Measurements from ENCODE around the gene ZMIZ2.
"Not testable (repeated sequence)": the region's sequence is repeated elsewhere in the genome, so short reads cannot be mapped to it uniquely, and the experiment has no call there.

ZMIZ2 gene, protein sequence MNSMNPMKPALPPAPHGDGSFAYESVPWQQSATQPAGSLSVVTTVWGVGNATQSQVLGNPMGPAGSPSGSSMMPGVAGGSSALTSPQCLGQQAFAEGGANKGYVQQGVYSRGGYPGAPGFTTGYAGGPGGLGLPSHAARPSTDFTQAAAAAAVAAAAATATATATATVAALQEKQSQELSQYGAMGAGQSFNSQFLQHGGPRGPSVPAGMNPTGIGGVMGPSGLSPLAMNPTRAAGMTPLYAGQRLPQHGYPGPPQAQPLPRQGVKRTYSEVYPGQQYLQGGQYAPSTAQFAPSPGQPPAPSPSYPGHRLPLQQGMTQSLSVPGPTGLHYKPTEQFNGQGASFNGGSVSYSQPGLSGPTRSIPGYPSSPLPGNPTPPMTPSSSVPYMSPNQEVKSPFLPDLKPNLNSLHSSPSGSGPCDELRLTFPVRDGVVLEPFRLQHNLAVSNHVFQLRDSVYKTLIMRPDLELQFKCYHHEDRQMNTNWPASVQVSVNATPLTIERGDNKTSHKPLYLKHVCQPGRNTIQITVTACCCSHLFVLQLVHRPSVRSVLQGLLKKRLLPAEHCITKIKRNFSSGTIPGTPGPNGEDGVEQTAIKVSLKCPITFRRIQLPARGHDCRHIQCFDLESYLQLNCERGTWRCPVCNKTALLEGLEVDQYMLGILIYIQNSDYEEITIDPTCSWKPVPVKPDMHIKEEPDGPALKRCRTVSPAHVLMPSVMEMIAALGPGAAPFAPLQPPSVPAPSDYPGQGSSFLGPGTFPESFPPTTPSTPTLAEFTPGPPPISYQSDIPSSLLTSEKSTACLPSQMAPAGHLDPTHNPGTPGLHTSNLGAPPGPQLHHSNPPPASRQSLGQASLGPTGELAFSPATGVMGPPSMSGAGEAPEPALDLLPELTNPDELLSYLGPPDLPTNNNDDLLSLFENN

DNA sequence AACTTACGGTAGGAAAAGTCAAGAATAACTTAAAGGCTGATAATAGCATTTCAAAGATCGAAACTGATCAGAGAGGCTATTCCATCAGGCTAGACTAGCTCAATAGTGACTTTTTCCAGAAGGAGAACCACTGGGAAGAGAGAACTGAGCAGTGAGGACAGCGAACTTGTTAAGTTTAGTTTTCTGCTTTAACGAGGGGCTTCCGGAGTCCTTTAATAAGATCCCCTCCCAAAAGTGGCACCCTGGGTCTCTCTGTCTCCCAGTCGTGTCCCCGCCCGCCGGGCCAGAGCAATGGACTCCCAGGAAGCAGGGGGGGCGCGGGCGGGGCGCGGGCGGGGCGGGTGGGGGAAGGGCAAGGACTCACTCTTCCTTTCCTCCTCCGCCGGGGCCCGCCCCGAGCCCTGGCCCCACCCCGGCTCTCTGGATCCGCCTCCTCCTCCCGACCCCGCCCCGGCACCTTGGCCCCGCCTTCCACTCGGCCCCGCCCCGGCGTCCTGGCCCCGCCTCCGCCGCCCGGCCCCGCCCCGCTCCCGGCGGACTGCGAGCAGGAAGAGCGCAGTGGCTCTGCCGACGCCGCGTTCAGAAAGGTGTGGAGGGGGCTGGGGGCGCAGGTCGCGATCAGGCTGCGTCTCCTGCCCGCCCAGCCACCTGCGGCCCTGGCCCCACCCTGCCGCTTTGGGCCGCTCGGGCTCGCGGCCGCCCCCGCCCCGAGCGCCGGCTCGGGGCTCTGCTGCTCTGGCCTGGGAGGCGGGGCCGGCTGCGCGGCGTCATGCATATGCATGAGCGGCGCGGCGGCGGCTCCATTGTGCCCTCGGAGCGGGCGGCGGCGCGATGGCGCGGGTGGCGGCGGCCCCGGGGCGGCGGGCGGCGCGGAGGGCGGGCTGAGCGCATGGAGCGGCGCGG lies at the start of gene ZMIZ2:
ZMIZ2 (plus strand) TSS at position 803 of the 903 bp plus-strand sequence. CDS start 7,403 bp downstream, outside the sequence.
- Mint-ChIP-seq H3K9me3 (no peaks in the 10 kb centered on the region), H3K27me3 (ENCODE audit: low read depth) (no peaks in the 10 kb centered on the region), H3K27ac (peak within 1 kb of the TSS; percentile 90), H3K36me3 (ENCODE audit: low read depth) (peaks cover 8% of the 10 kb centered on the region), H3K4me1 (ENCODE audit: low read depth) (peaks cover 35% of the 10 kb centered on the region), H3K4me3 (peak within 1 kb of the TSS; percentile 84)
- DNase-seq (ENCODE audit: low spot score), result peak; percentile 90

DNA sequence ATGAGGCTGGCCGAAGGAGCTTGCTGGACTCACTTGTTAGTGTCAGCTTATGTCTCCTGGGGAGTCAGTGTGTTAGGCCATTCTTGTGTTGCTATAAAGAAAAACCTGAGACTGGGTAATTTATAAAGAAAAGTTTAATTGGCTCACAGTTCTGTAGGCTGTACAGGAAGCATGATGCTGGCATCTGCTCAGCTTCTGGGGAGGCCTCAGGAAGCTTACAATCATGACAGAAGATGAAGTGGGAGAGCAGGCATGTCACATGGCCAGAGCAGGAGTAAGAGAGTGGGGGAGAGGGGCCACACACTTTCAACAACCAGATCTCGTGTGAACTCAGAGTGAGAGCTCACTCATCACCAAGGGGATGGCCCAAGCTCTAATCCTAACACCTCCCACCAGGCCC lies 49.0 kb upstream of the ZMIZ2 start:
- not testable (repeated sequence) for DNase-seq (ENCODE audit: low spot score); H3K4me1 Mint-ChIP-seq (ENCODE audit: low read depth); H3K4me3 Mint-ChIP-seq; H3K27ac Mint-ChIP-seq; H3K9me3 Mint-ChIP-seq; H3K27me3 Mint-ChIP-seq (ENCODE audit: low read depth)
- H3K36me3 Mint-ChIP-seq (ENCODE audit: low read depth), result peaks cover 79% of the 10 kb centered on the region

DNA sequence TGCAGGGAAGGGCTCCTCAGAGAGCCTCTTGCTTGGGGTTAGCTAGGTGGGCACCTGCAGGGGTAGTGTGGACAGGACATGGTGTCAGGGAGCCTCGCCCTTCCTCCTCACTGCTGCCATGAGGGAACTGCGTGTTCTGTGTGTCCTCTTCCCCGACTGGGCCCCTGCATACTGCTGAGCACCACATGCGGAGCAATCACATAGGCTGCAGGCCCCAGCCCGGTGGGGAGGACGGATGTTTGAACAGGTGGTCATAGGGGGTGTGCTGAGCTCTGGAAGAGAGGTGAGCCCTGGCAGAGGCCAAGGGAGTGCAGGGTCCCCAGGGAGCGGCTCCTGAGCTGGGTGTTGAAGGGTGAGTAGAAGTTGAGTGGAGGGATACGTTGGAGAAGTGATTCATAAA lies 48.3 kb upstream of the ZMIZ2 start:
- no peak overlapping the region for H3K27ac Mint-ChIP-seq

DNA sequence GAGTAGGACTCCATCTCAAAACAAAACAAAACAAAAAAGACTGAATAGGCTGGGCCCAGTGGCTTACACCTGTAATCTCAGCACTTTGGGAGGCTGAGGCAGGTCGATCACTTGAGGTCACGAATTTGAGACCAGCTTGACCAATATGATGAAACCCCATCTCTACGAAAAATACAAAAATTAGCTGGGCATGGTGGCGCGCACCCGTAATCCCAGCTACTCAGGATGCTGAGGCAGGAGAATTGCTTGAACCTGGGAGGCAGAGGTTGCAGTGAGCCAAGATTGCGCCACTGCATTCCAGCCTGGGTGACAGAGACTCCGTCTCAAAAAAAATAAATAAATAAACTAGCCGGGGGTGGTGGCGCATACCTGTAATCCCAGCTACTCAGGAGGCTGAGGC lies 45.3 kb upstream of the ZMIZ2 start:
- H3K4me3 Mint-ChIP-seq; H3K27ac Mint-ChIP-seq; H3K27me3 Mint-ChIP-seq (ENCODE audit: low read depth); H3K4me1 Mint-ChIP-seq (ENCODE audit: low read depth); H3K9me3 Mint-ChIP-seq; DNase-seq (ENCODE audit: low spot score): not testable (repeated sequence)
- peaks cover 58% of the 10 kb centered on the region for H3K36me3 Mint-ChIP-seq (ENCODE audit: low read depth)

More for the DNA sequence above, 48.3 kb upstream of the ZMIZ2 start:
- H3K4me3 Mint-ChIP-seq, result no peak overlapping the region
- H3K36me3 Mint-ChIP-seq (ENCODE audit: low read depth), result peaks cover 78% of the 10 kb centered on the region
- H3K9me3 Mint-ChIP-seq, result peaks cover 4% of the 10 kb centered on the region
- H3K27me3 Mint-ChIP-seq (ENCODE audit: low read depth), result no peaks in the 10 kb centered on the region
- no peak for DNase-seq (ENCODE audit: low spot score)
- no peaks in the 10 kb centered on the region for H3K4me1 Mint-ChIP-seq (ENCODE audit: low read depth)

DNA sequence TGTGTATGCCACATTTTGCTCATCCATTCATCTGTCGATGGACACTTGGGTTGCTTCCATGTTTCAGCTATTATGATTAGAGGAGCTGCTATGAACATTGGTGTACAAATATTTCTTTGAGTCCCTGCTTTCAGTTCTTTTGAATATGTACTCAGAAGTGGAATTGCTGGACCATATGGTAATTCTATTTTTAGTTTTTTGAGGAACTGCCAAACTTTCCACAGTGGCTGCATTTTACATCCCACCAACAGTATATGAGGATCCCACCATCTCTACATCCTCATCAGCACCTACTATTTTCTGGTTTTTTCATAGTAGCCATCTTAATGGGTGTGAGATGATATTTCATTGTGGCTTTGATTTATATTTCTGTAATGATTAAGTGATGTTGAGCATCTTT lies 44.7 kb upstream of the ZMIZ2 start:
- Mint-ChIP-seq H3K9me3 (peaks cover 4% of the 10 kb centered on the region), H3K36me3 (ENCODE audit: low read depth) (peaks cover 55% of the 10 kb centered on the region), H3K27me3 (ENCODE audit: low read depth) (no peaks in the 10 kb centered on the region), H3K4me1 (ENCODE audit: low read depth) (no peaks in the 10 kb centered on the region), H3K4me3 (no peak overlapping the region), H3K27ac (no peak overlapping the region)
- no peak for DNase-seq (ENCODE audit: low spot score)

DNA sequence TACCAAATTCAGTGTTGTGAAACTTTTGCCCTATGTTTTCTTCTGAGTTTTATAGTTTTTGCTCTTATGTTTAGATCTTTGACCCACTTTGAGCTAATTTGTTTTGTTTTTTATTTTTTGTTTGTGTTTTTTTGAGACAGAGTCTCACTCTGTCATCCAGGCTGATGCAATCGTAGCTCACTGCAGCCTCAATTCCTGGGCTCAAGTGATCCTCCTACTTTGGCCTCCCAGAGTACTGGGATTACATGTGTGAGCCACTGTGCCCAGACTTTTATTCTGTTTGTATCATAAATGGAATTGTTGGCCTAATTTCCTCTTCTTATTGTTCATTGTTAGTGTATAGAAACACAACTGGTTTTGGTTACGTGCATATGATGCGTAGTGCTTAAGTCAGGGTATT lies 43.2 kb upstream of the ZMIZ2 start:
- H3K9me3 Mint-ChIP-seq, result no peaks in the 10 kb centered on the region
- no peaks in the 10 kb centered on the region for H3K27me3 Mint-ChIP-seq (ENCODE audit: low read depth)
- peaks cover 45% of the 10 kb centered on the region for H3K36me3 Mint-ChIP-seq (ENCODE audit: low read depth)
- no peak overlapping the region for H3K27ac Mint-ChIP-seq
- no peak overlapping the region for H3K4me3 Mint-ChIP-seq
- H3K4me1 Mint-ChIP-seq (ENCODE audit: low read depth), result peaks cover 1% of the 10 kb centered on the region
- no peak for DNase-seq (ENCODE audit: low spot score)

DNA sequence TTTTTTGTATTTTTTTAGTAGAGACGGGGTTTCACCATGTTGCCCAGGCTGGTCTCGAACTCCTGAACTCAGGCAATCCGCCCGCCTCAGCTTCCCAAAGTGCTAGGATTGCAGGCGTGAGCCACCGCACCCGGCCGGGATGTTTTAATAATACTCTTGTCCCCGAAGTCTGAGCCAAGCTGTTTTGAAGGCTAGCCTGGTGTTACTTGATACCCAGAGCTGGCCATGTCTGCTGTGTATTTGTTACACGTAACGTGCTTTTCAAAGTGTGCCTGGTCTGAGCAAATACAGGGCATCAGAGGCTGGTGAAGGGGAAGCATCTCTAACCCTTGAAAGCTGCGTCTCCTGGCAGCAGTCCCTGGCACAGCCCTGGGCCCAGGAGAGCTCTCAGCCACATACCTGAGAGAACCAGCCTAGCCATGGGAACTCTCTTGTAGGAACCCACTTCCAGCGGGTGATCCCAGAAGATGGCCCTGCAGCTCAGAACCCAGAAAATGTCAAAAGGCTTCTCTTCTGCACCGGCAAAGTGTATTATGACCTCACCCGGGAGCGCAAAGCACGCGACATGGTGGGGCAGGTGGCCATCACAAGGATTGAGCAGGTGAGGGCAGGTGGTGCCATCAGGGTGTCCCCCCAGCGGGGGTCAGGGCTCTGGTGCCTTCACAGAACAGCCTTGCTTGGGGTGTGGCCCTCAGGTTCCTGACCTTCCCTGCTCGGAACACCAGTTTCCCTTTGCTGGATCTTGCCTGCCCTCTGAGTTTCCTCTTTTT lies 41.7 kb upstream of the ZMIZ2 start:
- Mint-ChIP-seq H3K36me3 (ENCODE audit: low read depth) (peaks cover 30% of the 10 kb centered on the region), H3K27me3 (ENCODE audit: low read depth) (no peaks in the 10 kb centered on the region), H3K27ac (no peak overlapping the region), H3K4me3 (no peak overlapping the region), H3K4me1 (ENCODE audit: low read depth) (peaks cover 5% of the 10 kb centered on the region), H3K9me3 (no peaks in the 10 kb centered on the region)
- DNase-seq (ENCODE audit: low spot score), result no peak

DNA sequence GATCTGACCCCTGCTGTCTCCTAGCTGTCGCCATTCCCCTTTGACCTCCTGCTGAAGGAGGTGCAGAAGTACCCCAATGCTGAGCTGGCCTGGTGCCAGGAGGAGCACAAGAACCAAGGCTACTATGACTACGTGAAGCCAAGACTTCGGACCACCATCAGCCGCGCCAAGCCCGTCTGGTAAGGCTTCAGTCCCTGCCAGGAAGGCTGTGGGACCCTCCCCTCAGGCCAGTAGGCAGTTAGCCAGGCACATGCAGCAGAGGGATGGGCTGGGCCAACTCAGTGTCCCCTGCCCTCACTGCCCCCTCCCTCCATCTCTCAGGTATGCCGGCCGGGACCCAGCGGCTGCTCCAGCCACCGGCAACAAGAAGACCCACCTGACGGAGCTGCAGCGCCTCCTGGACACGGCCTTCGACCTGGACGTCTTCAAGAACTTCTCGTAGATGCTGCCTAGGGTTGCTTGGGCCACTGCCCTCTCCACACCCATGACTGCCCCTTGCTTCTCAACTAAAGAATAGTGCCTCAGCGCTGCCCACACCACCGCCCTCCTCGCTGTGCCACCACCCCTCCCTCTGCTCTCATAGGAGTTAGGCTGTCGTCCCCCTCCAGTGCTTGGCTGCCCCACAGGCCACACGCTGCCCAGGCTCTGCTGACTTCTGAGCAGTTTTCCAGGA lies 41.0 kb upstream of the ZMIZ2 start:
- no peak for DNase-seq (ENCODE audit: low spot score)
- H3K27ac Mint-ChIP-seq, result no peak overlapping the region
- peaks cover 26% of the 10 kb centered on the region for H3K36me3 Mint-ChIP-seq (ENCODE audit: low read depth)

DNA sequence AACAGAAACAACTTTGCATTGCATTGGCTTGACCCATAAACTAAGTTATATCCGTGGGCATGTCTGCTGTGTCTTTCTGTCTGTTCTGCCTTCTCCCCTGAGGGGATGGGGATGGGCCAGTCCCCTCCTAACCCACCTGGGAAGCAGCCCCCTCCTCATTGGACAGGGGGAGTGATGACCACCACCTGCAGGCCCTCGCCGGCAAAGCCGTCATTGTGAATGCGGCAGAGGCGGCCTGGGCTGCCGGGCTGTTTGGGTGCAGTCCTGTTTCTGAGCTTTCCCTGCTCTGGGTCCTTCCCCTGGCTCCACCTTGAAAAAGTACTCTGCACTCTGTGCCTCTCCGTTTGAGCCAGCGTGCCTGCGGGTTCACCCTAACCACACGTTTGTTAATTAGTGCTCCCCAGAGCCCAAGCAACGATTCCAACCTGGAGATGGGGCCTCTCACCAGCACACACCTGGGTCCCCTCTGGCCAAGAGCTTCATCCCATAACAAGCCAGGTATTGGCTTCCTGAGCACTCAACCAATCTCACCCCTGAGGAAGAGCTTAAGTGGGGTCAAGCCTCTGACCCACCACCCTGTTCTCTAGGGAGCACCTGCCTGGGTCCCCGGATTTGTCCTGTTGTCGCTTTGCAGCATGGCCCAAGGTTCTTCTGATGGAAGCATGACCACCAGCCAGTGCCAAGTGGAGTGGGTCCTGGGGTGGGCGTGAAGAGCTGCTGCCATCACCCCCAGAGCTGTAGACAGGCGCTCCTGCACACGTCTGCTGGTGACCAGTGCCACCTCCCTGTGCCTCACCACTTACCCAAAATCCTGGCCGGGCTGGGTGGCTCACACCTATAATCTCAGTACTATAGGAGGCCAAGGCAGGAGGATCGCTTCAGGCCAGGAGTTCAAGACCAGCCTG lies 39.4 kb upstream of the ZMIZ2 start:
- Mint-ChIP-seq H3K4me3 (no peak overlapping the region), H3K9me3 (no peaks in the 10 kb centered on the region), H3K36me3 (ENCODE audit: low read depth) (peaks cover 19% of the 10 kb centered on the region), H3K27me3 (ENCODE audit: low read depth) (no peaks in the 10 kb centered on the region), H3K4me1 (ENCODE audit: low read depth) (peaks cover 6% of the 10 kb centered on the region), H3K27ac (no peak overlapping the region)
- no peak for DNase-seq (ENCODE audit: low spot score)

More for the DNA sequence above, 41.0 kb upstream of the ZMIZ2 start:
- no peaks in the 10 kb centered on the region for H3K9me3 Mint-ChIP-seq
- H3K27me3 Mint-ChIP-seq (ENCODE audit: low read depth), result no peaks in the 10 kb centered on the region
- H3K4me3 Mint-ChIP-seq, result no peak overlapping the region
- H3K4me1 Mint-ChIP-seq (ENCODE audit: low read depth), result peaks cover 6% of the 10 kb centered on the region

DNA sequence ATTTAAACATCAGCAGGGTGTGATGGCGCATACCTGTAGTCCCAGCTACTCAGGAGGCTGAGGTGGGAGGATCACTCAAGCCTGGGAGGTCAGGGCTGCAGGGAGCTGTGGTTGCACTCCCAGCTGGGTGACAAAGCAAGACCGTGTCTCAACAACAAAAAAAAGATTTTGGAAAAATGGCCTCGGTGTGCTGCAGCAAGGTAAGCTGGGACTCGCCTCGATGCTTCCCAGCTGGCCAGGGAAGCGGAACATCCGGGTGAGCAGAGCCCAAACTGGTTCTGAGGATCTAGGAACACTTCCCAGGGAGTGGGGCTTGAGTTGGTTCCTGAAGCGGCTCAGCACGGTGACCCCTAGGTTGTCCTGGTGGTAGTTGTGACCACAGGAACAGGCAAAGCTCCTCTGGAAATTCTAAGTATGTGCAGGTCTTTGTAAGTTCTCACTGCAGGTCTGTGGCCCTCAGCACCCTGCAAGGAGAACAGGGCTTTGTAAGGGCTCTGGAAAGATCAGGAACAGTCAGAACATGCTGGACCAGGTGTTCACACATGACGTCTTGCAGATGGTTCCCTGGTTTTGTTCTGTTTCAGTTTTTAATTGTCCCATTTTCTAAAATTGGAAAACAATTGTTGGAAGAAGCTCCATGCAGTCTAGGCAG lies 38.6 kb upstream of the ZMIZ2 start:
- H3K9me3 Mint-ChIP-seq, result no peaks in the 10 kb centered on the region
- H3K27ac Mint-ChIP-seq, result peak overlapping the region; percentile 31
- DNase-seq (ENCODE audit: low spot score), result no peak
- no peaks in the 10 kb centered on the region for H3K27me3 Mint-ChIP-seq (ENCODE audit: low read depth)
- H3K4me3 Mint-ChIP-seq, result no peak overlapping the region
- peaks cover 6% of the 10 kb centered on the region for H3K4me1 Mint-ChIP-seq (ENCODE audit: low read depth)
- H3K36me3 Mint-ChIP-seq (ENCODE audit: low read depth), result peaks cover 17% of the 10 kb centered on the region

DNA sequence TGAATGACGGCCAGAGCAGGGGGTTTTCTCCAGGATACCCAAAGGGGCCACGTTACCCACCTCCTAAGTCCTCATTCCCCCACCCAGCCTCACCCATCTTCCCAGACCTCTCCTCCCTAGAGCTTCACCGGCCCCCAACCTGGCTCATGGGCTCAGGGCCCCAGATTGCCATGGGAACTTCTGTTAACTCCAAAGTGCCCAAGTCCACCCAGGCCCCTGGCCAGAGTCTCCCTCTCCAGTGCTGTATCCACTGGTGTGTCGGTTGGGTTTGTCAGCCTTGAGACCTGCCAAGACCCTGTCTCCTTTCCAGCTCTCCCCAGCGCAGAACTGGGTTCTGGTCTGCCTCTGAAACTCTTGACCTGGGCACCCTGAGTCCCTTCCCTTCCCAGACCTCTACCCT lies 37.1 kb upstream of the ZMIZ2 start:
- no peak for DNase-seq (ENCODE audit: low spot score)
- peak overlapping the region; percentile 39 for H3K27ac Mint-ChIP-seq
- no peaks in the 10 kb centered on the region for H3K27me3 Mint-ChIP-seq (ENCODE audit: low read depth)
- no peaks in the 10 kb centered on the region for H3K9me3 Mint-ChIP-seq
- no peak overlapping the region for H3K4me3 Mint-ChIP-seq
- H3K4me1 Mint-ChIP-seq (ENCODE audit: low read depth), result peaks cover 6% of the 10 kb centered on the region
- peaks cover 10% of the 10 kb centered on the region for H3K36me3 Mint-ChIP-seq (ENCODE audit: low read depth)
